CD4-positive, alpha-beta T cell treated with Interleukin-4 for 1 hour (primary cell): ENCODE measurements around the gene DDX17.

Experiments
- DNase-seq, 2 donors: peaks; one replicate each; pipeline ENCODE4 v3.0.0-alpha.2; 2020 to 2022

Gene DDX17

GRCh38 chr22:38446018-38446601 is 60.0 kb downstream of the DDX17 start:
- DNase-seq: no peak

DNA sequence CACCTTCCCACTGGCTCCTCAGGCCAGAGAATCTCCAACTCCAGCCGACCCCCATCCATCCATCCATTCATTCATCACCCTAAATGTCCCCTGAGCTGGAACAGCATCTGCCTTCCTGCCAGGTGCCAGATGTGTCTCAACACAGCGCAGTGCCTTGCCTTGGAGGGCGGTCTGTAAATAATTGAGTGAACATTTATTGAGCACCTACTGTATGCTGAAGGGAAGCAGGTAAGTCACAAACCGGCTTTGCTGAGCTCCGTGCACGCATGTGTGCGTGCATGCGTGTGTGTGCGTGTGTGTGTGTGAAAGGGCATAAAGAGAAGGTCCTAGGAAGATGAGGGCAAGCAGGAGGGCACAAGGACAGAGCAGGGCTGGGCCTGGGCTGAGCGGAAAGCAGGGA is 61.3 kb downstream of the DDX17 start:
- no peak for DNase-seq

DNA sequence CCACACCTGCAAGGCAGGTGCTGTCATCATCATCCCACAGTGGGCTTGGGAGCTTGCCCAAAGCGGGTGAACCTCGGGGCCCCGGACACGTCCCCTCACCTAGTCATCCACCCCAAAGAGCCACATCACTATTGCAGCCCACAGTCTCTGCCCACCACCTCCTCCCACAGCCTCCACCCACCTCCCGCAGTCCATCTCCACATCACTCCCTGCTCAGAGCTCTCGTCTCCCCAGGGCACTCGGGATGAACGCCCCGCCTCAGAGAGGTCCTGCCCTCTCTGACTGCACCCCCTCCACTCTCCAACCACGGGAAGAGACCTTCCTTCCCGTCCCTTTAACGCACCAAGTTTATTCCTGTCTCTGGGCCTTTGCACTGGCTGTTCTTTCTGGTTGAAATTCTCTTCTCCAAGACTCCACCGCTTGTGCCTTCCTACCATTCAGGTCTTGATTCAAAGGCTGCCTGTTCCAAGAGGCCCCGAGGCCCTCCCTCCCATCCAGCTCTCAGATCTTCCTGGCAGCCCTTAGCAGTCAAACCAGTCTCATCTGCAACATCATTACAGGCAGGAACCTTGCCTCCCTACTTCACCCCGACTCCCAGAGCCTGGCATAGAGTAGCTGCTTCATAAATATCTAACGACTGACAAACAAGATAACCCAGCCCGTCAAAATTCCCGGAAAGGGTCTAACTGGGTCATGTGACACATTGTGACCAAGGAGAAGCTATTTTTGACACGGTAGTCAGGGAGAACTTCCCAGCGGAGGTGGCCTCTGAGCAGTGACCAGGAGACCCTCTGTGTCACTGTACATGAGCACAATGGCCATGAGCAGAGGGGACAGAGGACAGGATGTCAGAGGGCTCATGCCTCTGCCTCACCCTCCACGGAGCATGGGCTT is 62.2 kb downstream of the DDX17 start:
- no peak for DNase-seq

DNA sequence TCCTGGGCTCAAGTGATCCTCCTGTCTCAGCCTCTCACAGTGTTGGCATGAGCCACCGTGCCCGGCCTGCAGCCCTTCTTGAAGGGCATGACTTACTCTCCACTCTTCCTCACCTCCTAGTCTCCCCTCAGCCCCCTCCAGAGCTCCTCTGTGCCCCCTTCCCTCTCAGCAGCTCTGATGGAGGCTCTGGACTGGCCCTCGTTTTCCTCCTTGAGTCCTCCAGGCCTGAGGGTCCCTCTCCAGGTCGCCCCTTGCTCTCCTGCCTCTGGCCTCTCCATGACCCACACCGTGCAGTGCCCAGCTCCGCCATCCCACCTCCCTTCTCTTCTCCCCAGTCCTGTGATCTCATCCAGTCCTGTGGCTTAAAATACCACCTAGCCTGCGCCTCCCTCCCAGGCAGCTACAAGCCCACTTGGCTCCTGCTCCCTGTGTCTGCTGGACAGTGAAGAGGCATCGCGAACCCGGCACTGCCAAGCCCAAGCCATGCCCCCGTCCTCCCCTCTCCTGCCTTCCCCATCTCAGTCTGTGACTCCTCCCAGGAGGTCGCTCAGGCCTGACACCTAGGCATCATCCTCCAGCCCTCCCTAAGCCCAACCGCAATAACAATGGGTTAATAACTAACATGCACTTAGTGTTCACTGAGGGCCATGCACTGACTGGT is 63.0 kb downstream of the DDX17 start:
- DNase-seq: no peak

DNA sequence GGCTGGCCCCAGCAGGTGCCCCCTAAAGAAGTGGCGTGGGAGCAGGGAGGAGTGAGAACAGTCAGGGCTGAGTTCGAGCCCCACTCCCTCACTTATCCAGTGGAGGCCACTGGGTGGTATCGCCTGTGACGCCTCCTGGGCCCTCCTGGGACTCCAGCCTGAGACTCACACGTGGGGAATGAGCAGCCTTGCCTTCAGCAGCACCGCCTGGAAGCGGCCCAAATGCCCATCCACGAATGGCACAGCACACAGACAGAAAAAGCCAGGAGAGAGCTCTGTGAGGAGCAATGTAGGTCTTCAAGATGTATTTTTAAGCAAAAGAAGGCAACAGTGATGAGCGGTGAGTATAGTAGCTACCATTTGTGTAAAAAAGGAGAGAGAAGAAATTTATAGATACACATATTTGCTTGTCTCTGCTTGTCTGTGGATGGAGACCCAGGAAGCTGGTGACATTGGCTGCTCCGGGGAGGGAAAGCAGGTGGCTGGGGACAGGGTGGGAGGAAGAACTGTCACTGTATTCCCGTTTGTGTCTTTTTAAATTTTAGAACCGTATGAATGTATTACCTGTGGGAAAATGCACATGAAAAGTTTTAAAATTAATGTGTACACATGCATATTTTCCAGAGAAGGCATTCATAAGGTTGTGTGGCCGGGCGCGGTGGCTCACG is 64.4 kb downstream of the DDX17 start:
- DNase-seq: no peak

- no peak for DNase-seq
These were observed 65.3 kb downstream of the DDX17 start for GRCh38 chr22:38440747-38441350.

- DNase-seq: no peak
These were observed 68.7 kb downstream of the DDX17 start for GRCh38 chr22:38437416-38437815.

DNA sequence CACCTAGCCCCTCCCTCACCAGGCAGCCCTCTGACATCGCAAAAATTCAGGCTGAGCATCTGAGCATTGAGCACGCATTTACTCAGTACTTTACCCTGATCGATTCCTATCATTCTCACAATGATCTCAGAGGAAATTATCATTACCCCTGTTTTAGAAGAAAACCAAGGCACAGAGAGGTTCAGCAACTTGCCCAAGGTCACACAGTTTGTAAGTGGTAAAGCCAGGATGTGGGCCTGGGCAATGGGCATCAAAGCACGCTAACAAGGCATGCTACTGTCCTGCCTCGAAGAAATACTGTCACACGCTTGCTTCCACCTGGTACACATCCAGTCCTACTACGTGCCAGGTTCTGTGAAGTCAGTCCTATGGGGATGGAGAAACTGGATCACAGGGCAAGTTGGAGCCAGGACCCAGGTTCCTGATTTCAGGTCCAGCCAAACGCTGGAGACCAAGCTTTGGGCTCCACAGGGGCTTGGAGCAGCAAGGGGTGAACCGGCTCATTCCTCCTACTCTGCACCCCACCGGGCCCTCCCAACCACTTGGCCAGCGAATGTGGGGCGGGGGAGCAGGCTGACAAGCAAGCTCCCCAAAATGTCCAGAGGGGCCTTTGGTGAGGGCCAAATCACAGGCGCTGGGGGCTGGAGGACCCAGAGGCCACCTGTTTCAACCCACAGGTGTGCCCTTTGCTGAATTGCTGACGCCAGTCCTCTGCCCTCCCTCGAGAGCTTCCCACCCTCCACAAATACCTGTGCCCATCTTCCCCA is 69.3 kb downstream of the DDX17 start:
- no peak for DNase-seq

- DNase-seq: no peak
These were observed 70.1 kb downstream of the DDX17 start for GRCh38 chr22:38435965-38436364.

- DNase-seq: no peak
These were observed 71.1 kb downstream of the DDX17 start for GRCh38 chr22:38435010-38435409.

GRCh38 chr22:38433871-38434270 is 72.2 kb downstream of the DDX17 start:
- no peak for DNase-seq
